Measurements from ENCODE around the gene MAP2K6.

GRCh38 chr17:69427486-69428197 is 13.1 kb downstream of the MAP2K6 start:
- no peak for TF ChIP-seq FOXK2 (IDR thresholded peaks at IDR 0.05)
- no peak for TF ChIP-seq FOXA1 (IDR thresholded peaks at IDR 0.05)
- no peak for TF ChIP-seq LEF1 (IDR thresholded peaks at IDR 0.05; ENCODE audit: borderline replicate concordance)
- no peak for TF ChIP-seq PKNOX1 (IDR thresholded peaks at IDR 0.05)
- no peak for TF ChIP-seq BHLHE40 (IDR thresholded peaks at IDR 0.05; ENCODE audit: borderline replicate concordance)
- TF ChIP-seq ZNF384 (IDR thresholded peaks at IDR 0.05), result no peak
- no peak for TF ChIP-seq SP1 (IDR thresholded peaks at IDR 0.05)
